Ishikawa (cell line): ENCODE data around the gene CLSTN2.

Source experiments
- EGR1 ChIP-seq: IDR thresholded peaks from 2 replicates; pipeline ENCODE4 v1.6.1; 2012
- EP300 ChIP-seq: IDR thresholded peaks from 2 replicates; pipeline ENCODE4 v1.6.1; 2012; ENCODE audit warnings: borderline replicate concordance
- RAD21 ChIP-seq: IDR thresholded peaks from 2 replicates; pipeline ENCODE4 v1.6.1; 2012; ENCODE audit warnings: low read depth

- no peak for TF ChIP-seq RAD21
- TF ChIP-seq EP300, result no peak
- no peak for TF ChIP-seq EGR1
Measured at GRCh38 chr3:139935016-139935865, at the start of gene CLSTN2.
